C4-2B (cell line): ENCODE results near the gene PCNT.

Source experiments
- H3K27ac ChIP-seq: fragments of 450-650 bp; 2 replicates; pipeline ENCODE4 v1.5.1; 2017
- CTCF ChIP-seq: fragments of 450-650 bp; conservative IDR thresholded peaks from 2 replicates; pipeline ENCODE4 v1.5.1; 2017; ENCODE audit warnings: mild to moderate bottlenecking
- ZFX ChIP-seq: fragments of 450-650 bp; IDR thresholded peaks from 2 replicates; pipeline ENCODE4 v1.6.1; 2017

The PCNT gene

GRCh38 chr21:46475296-46475695 is 151.3 kb downstream of the PCNT start:
- H3K27ac ChIP-seq: no peak overlapping the region
- TF ChIP-seq ZFX: no peak
- no peak for TF ChIP-seq CTCF

- no peak overlapping the region for H3K27ac ChIP-seq
- TF ChIP-seq ZFX (no peak), CTCF (no peak)
Measured at GRCh38 chr21:46477765-46478164, 153.8 kb downstream of the PCNT start.

GRCh38 chr21:46478910-46479309 is 155.0 kb downstream of the PCNT start:
- TF ChIP-seq CTCF: no peak
- TF ChIP-seq ZFX: no peak
- H3K27ac ChIP-seq: no peak overlapping the region

GRCh38 chr21:46480466-46480865 is 156.5 kb downstream of the PCNT start:
- H3K27ac ChIP-seq: no peak overlapping the region
- TF ChIP-seq ZFX: no peak
- no peak for TF ChIP-seq CTCF

- TF ChIP-seq ZFX: no peak
- H3K27ac ChIP-seq: no peak overlapping the region
Measured at GRCh38 chr21:46482225-46482845, 158.4 kb downstream of the PCNT start.

- no peak for TF ChIP-seq CTCF
- no peak overlapping the region; the same call in 1 of the 2 replicates for H3K27ac ChIP-seq
Measured at GRCh38 chr21:46482846-46483231, 158.9 kb downstream of the PCNT start.

- no peak for TF ChIP-seq CTCF
- H3K27ac ChIP-seq: no peak overlapping the region; the same call in 1 of the 2 replicates
Measured at GRCh38 chr21:46483300-46484295, 159.6 kb downstream of the PCNT start.
